Neural cell (in vitro differentiated cells): Measurements from ENCODE around the gene ZNF565.

Experiments used
- EP300 ChIP-seq: fragments of 450-650 bp; conservative IDR thresholded peaks from 2 replicates; pipeline ENCODE4 v1.6.1; 2014; ENCODE audit warnings: antibody characterized with exemption, mild to moderate bottlenecking, moderate library complexity; ENCODE audit not compliant: poor library complexity, severe bottlenecking
- EZH2 ChIP-seq: fragments of 200-600, 300-800 bp; shearing (Covaris generic), sonication (generic); IDR thresholded peaks from 2 replicates; pipeline ENCODE4 v1.6.1; 2014; ENCODE audit warnings: antibody characterized with exemption, low read length, borderline replicate concordance, mild to moderate bottlenecking; ENCODE audit not compliant: insufficient read depth, poor library complexity, severe bottlenecking
- MXI1 ChIP-seq: fragments of 450-650 bp; conservative IDR thresholded peaks from 2 replicates; pipeline ENCODE4 v1.6.1; 2014; ENCODE audit warnings: antibody characterized with exemption, mild to moderate bottlenecking; ENCODE audit not compliant: poor library complexity, severe bottlenecking
- POLR2AphosphoS5 ChIP-seq: IDR thresholded peaks from 2 replicates; pipeline ENCODE4 v1.6.1; 2012
- RAD21 ChIP-seq: fragments of 450-650 bp; conservative IDR thresholded peaks from 2 replicates; pipeline ENCODE4 v1.6.1; 2014; ENCODE audit warnings: antibody characterized with exemption, mild to moderate bottlenecking, moderate library complexity
- REST ChIP-seq: IDR thresholded peaks from 2 replicates; pipeline ENCODE4 v1.6.1; 2012; ENCODE audit warnings: borderline replicate concordance
- SMC3 ChIP-seq: fragments of 450-650 bp; conservative IDR thresholded peaks from 2 replicates; pipeline ENCODE4 v1.6.1; 2014; ENCODE audit warnings: antibody characterized with exemption, mild to moderate bottlenecking, moderate library complexity; ENCODE audit not compliant: poor library complexity
- TAF1 ChIP-seq: IDR thresholded peaks from 2 replicates; pipeline ENCODE4 v1.6.1; 2012; ENCODE audit warnings: low read depth
- TF ChIP-seq, protein P1 (sequence below): fragments of 450-650 bp; IDR thresholded peaks from 2 replicates; pipeline ENCODE4 v1.5.1; 2014; ENCODE audit warnings: antibody characterized with exemption, mild to moderate bottlenecking, moderate library complexity; ENCODE audit not compliant: poor library complexity, severe bottlenecking

DNA sequence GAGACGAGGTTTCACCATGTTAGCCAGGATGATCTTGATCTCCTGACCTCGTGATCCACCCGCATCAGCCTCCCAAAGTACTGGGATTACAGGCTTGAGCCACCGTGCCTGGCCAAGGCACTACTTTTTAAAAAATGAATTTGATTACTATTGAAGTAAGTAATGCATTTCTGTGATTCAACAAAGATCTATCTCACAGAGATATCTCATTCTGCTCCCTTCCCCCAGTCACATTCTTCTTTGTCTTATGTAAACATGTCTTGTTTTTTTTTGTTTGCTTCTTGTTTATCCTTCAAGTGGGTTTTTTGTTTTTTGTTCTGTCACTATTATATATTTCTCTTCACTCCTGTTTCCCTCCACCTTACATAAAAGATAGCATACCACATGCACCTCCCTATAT is 7.0 kb upstream of the ZNF565 start:
- TF ChIP-seq, protein P1, sequence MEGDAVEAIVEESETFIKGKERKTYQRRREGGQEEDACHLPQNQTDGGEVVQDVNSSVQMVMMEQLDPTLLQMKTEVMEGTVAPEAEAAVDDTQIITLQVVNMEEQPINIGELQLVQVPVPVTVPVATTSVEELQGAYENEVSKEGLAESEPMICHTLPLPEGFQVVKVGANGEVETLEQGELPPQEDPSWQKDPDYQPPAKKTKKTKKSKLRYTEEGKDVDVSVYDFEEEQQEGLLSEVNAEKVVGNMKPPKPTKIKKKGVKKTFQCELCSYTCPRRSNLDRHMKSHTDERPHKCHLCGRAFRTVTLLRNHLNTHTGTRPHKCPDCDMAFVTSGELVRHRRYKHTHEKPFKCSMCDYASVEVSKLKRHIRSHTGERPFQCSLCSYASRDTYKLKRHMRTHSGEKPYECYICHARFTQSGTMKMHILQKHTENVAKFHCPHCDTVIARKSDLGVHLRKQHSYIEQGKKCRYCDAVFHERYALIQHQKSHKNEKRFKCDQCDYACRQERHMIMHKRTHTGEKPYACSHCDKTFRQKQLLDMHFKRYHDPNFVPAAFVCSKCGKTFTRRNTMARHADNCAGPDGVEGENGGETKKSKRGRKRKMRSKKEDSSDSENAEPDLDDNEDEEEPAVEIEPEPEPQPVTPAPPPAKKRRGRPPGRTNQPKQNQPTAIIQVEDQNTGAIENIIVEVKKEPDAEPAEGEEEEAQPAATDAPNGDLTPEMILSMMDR, result no peak
- TF ChIP-seq EZH2, result no peak
- no peak for TF ChIP-seq REST
- TF ChIP-seq SMC3, result no peak
- TF ChIP-seq EP300, result no peak
- TF ChIP-seq POLR2AphosphoS5, result no peak
- TF ChIP-seq MXI1, result no peak
- no peak for TF ChIP-seq TAF1
- no peak for TF ChIP-seq RAD21
